ENCODE results near the gene FGD3. TPM values are rescaled to one million over a fixed set of nuclear protein-coding genes. Genes with fewer than 3 reads are reported as not detected.

Gene FGD3
- polyA plus RNA-seq, 1 donor from 2014 or later, result 86.1 TPM

DNA sequence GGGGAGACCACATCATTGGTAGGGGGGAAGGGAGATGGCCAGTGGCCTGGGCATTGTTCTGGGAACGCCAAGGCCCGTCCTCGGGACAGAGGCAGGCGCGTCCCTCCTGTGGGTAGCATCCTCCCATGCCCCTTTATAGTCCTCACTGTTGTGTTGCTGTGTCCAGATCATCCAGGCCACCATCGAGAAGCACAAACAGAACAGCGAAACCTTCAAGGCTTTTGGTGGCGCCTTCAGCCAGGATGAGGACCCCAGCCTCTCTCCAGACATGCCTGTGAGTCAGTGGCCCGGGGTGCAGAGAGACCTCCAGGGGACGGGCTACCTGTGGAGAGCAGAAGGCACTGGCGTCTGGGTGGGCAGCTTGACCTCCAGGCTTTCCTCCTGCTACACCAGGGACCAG is 72.8 kb downstream of the FGD3 start:
- no peak overlapping the region for H3K27ac Mint-ChIP-seq
- peaks cover 0 to 3% (median 0%) of the 10 kb centered on the region in 3 donors for H3K4me1 Mint-ChIP-seq
- no peaks in the 10 kb centered on the region for H3K9me3 Mint-ChIP-seq
- H3K27me3 Mint-ChIP-seq, result no peaks in the 10 kb centered on the region
- H3K4me3 Mint-ChIP-seq, result no peak overlapping the region
- peaks cover 8% of the 10 kb centered on the region for H3K36me3 Mint-ChIP-seq

DNA sequence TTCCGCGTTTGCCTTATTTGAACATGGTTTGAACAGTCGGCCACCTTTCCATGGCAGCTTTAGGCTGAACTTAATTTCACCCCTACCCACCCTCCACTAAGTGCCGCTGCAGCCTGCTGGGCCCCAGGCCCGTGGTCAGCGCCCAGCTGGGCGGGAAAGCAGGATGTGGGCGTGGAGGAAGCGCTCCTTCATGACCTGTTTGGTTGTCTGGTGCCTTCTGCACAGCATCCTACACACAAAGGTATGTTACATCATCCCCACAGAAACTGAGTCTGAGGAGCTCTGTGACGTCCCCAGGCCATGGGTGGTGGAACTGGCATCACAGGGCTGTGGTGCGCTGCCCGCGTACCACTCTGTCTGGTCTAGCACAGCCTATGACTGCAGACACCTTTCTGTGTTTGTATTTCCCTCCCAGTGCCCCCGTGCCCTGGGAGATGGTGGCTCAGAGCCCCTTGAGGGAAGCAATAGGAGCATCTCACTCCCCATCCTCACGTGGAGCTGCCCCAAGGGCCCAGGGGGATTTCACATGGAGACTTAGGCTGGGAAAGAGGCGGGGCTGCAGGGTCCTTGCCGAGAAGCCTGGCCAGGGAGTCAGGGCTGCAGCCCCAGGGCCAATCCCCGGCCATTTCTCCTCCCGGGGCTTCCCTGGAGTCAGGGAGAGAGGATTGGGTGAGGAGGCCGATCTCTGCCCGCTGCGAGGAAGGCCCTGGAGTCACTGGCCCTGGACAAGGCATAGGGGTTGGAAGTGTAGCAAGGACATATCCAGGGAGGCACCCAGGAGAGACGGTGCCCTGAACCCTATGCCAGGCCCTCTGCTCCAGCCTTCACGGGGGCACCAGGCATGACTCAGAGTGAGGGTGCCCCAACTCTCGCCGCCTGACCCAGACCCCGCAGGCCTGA is 73.7 kb downstream of the FGD3 start:
- Mint-ChIP-seq H3K27me3 (no peaks in the 10 kb centered on the region), H3K9me3 (no peaks in the 10 kb centered on the region), H3K4me3 (no peak overlapping the region), H3K27ac (peak overlapping the region in 1 of 3 donors; percentile 80), H3K4me1 (peaks cover 0 to 7% (median 0%) of the 10 kb centered on the region in 3 donors), H3K36me3 (peaks cover 8% of the 10 kb centered on the region)

DNA sequence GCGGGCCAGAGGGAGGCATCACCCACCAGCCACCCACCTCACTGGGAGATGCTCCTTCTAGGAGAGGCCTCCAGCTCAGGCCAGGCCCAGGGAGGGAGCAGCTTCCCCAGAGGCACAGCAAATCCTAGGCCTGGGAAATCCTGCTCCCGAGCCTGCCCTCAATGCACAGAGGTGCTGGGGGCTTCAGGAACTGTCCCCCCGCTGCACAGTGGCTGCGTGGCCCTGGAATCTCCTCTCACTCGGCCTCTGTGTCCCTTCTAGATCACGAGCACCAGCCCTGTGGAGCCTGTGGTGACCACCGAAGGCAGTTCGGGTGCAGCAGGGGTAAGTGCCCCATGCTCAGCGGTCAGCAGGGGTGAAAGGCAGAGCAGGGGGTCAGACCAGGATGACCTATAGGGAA is 74.7 kb downstream of the FGD3 start:
- H3K4me3 Mint-ChIP-seq, result no peak overlapping the region
- H3K27ac Mint-ChIP-seq, result peak overlapping the region in 2 of 3 donors; percentile 31 to 41
- peaks cover 8% of the 10 kb centered on the region for H3K36me3 Mint-ChIP-seq
- peaks cover 0 to 13% (median 6%) of the 10 kb centered on the region in 3 donors for H3K4me1 Mint-ChIP-seq
- no peaks in the 10 kb centered on the region for H3K9me3 Mint-ChIP-seq
- H3K27me3 Mint-ChIP-seq, result no peaks in the 10 kb centered on the region

DNA sequence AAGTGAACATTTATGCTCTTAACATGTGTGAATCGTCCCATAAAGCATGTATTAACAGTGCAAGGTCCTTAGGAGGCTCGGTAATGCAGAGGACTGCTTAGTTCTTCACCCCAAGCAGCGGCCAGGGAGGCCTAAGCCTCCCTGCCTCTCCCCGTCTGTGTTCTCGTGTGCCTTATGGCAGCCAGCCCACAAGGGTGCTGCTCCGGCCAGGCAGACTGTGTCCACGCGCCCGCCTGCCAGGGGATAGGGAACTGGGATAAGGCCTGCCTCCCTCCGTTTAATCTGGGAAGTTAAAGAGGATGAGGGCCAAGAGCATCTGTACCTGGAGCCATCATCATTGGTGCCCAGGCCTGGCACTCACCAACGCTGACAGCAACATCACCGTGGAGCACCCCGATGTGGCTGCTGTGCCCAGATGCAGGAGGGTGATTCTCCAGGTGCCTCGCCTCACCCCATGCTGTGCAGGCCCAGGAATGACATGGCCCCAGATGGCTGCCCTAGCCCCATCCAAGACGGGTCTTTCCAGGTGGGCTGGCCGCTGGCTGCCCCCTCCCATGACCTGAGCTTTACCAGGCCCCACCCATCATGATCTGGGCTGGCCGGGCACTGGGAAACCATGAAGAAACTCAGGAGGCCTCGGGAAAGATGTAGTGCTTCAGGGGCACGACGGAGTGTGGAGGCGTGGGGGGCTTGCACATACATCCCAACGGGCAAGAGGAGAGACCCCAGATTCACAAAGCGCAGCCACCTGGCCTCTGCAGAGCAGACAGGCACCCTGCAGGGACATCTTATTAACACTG is 75.6 kb downstream of the FGD3 start:
- H3K4me1 Mint-ChIP-seq, result peaks cover 7 to 20% (median 12%) of the 10 kb centered on the region in 3 donors
- no peaks in the 10 kb centered on the region for H3K9me3 Mint-ChIP-seq
- peaks cover 8% of the 10 kb centered on the region for H3K36me3 Mint-ChIP-seq
- H3K27ac Mint-ChIP-seq, result peak overlapping the region in 1 of 3 donors; percentile 41
- no peaks in the 10 kb centered on the region for H3K27me3 Mint-ChIP-seq
- H3K4me3 Mint-ChIP-seq, result no peak overlapping the region

DNA sequence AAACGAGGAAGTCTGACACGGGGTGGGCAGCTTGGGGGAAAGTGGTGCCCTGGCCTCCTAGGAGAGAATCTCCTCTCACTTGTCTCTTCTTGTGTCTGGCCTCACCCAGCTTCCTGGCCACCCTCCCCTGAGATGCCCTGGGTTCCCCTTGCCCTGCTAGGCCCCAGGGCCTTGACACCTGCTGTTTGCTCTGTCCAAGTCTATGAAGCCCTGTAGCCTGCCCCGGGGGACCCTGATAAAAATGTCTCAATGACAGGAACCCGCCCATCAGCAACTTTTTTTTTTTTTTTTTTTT is 76.1 kb downstream of the FGD3 start:
- Mint-ChIP-seq H3K4me1 (peaks cover 13 to 25% (median 16%) of the 10 kb centered on the region in 3 donors), H3K36me3 (peaks cover 9% of the 10 kb centered on the region), H3K27ac (peak overlapping the region in 1 of 3 donors; percentile 88)

DNA sequence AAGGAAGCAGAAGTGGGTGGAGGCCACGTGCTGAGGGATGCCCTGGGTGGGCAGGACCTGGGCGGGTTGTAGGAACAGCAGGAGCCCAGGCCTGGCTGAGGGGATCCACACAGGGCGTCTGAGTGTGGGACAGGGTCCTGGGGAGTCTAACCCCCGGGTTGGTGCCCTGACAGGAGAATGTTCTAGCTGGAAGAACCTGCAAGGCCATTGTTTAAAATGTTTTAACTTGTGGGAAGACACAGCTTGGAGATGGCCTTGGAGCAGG is 77.3 kb downstream of the FGD3 start:
- no peak overlapping the region for H3K27ac Mint-ChIP-seq
- H3K36me3 Mint-ChIP-seq, result peaks cover 3% of the 10 kb centered on the region
- H3K27me3 Mint-ChIP-seq, result no peaks in the 10 kb centered on the region
- H3K4me3 Mint-ChIP-seq, result peak overlapping the region in 1 of 4 donors; percentile 49
- H3K4me1 Mint-ChIP-seq, result peaks cover 20 to 31% (median 22%) of the 10 kb centered on the region in 3 donors
- no peaks in the 10 kb centered on the region for H3K9me3 Mint-ChIP-seq

More for the DNA sequence above, 76.1 kb downstream of the FGD3 start:
- no peaks in the 10 kb centered on the region for H3K9me3 Mint-ChIP-seq
- no peak overlapping the region for H3K4me3 Mint-ChIP-seq
- H3K27me3 Mint-ChIP-seq, result no peaks in the 10 kb centered on the region

DNA sequence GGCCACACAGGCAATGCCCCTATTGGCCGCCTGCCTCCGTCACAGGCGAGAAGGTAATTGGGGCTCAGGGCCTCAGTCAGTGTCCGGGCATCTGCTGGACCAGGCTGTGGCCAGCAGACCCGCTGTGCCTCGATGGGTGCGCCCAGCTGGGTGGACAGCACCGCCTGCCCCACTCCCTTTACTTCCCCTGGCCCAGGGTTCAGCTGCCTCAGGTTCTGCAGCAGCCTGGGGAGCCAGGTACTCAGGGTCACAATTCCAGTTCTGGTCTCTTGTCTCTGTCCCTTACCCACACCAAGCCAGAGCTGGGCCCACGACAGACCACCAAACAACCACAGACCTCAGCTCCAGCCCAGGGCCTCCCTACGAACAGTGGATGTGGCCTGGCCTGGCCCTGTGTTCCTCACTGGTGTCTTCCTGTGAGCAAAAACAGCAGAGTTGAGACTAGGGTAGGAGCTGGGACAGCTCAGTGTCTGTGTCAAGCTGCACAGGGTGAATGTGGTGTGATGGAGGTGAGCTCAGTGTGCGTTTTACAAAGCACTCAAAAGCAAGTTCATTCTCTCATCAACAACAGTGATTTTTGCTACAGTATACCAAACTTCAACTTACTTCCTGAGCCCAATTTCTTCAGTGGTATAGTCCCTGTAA is 77.8 kb downstream of the FGD3 start:
- Mint-ChIP-seq H3K27me3 (no peaks in the 10 kb centered on the region), H3K27ac (peak overlapping the region in 2 of 3 donors; percentile 20 to 86), H3K36me3 (peaks cover 5% of the 10 kb centered on the region), H3K4me3 (peak overlapping the region in 2 of 4 donors; percentile 51 to 58), H3K9me3 (no peaks in the 10 kb centered on the region), H3K4me1 (peaks cover 22 to 32% (median 24%) of the 10 kb centered on the region in 3 donors)

DNA sequence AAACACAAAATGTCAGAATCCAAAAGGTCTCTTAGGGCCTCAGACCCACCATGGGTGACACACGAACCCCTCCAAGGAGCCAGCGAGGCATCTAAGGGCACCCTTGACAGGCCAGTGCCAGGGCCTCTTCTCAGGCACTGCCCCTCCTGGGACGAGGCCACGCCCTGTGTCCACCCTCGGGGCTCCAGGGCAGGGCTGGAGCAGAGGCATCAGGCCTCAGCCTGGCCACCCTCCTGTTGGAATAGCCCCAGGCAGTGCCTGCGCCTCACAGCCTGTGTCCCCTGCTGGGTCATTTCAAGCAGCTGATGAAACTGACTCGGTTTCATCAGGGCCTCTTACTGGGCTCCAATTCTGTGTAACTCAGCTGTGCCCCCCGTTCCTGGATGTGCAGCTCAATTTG is 78.4 kb downstream of the FGD3 start:
- Mint-ChIP-seq H3K4me3 (no peak overlapping the region), H3K27me3 (no peaks in the 10 kb centered on the region), H3K36me3 (peaks cover 7% of the 10 kb centered on the region), H3K4me1 (peaks cover 22 to 34% (median 26%) of the 10 kb centered on the region in 3 donors), H3K9me3 (no peaks in the 10 kb centered on the region), H3K27ac (peak overlapping the region in 2 of 3 donors; percentile 20 to 86)

DNA sequence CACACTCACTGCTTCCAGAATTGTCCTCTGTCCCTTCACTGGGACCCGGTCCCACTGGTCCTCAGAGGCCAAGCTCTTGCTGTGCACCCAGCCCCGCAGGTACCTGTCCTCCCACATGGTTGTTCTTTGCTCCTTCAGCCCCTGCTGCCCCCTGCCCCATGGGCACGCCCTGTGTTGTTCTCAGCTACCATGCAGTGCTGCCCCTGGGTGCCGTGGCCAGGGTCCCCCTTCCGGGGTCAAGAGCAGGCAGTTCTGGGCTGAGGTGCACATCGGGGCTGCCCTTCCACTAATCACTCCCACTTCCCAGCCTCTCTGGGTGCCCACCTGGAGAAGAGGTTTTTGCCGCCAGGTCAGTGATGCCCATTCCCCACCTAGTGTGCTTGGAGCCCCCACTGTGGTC is 79.3 kb downstream of the FGD3 start:
- H3K4me3 Mint-ChIP-seq, result no peak overlapping the region
- no peaks in the 10 kb centered on the region for H3K27me3 Mint-ChIP-seq
- H3K36me3 Mint-ChIP-seq, result peaks cover 9% of the 10 kb centered on the region
- H3K4me1 Mint-ChIP-seq, result peaks cover 22 to 38% (median 30%) of the 10 kb centered on the region in 3 donors
- no peak overlapping the region for H3K27ac Mint-ChIP-seq
- no peaks in the 10 kb centered on the region for H3K9me3 Mint-ChIP-seq

DNA sequence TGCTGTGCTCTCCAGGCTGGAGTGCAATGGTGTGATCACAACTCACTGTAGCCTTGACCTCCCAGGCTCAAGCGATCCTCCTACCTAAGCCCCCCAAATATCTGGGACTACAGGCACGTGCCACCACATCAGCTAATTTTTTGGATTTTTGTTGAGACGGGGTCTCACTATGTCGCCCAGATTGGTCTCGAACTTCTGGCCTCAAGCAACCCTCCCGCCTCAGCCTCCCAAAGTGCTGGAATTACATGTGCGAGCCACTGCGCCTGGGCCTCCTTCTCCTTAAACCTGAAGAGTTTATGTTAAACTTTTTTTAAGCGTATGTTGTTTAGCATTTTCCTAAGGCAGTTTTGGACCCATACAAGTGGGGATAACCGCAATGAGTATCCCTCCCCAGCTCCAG is 80.4 kb downstream of the FGD3 start:
- Mint-ChIP-seq H3K4me1 (peaks cover 29 to 42% (median 30%) of the 10 kb centered on the region in 3 donors), H3K36me3 (peaks cover 10% of the 10 kb centered on the region), H3K9me3 (no peaks in the 10 kb centered on the region), H3K27me3 (no peaks in the 10 kb centered on the region), H3K27ac (peak overlapping the region; percentile 83 to 93 (median 92)), H3K4me3 (peak overlapping the region in 3 of 4 donors; percentile 63 to 87 (median 80))

DNA sequence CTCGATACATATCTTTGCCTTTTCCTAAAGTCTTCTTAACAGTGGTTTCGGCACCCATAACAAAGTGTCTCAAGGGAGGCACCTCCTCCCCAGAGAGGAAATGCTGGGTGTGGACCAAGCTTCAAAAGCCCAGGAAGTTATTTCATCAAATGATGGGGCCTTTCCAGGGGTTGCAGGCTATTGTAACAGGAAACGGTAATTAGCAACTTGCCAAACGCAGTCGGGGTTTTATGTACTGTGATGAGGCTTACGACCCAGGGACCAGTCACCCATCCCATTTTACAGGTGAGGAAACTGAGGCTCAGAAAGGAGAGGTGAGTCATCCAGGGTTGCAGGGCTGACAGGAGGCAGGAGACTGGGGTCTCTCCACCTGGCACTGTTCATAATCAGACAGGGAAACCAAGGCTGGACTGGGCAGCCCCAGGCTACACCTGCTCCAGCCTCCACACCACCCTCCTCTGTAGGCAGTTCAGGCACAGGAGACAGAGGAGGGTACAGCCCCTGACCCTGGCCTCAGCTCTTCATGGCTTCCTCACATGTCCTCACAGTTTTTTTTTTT is 81.2 kb downstream of the FGD3 start:
- Mint-ChIP-seq H3K4me3 (peak overlapping the region; percentile 63 to 87 (median 72)), H3K27me3 (no peaks in the 10 kb centered on the region), H3K4me1 (peaks cover 29 to 42% (median 30%) of the 10 kb centered on the region in 3 donors), H3K36me3 (peaks cover 10% of the 10 kb centered on the region), H3K9me3 (no peaks in the 10 kb centered on the region), H3K27ac (peak overlapping the region; percentile 83 to 92 (median 86))

DNA sequence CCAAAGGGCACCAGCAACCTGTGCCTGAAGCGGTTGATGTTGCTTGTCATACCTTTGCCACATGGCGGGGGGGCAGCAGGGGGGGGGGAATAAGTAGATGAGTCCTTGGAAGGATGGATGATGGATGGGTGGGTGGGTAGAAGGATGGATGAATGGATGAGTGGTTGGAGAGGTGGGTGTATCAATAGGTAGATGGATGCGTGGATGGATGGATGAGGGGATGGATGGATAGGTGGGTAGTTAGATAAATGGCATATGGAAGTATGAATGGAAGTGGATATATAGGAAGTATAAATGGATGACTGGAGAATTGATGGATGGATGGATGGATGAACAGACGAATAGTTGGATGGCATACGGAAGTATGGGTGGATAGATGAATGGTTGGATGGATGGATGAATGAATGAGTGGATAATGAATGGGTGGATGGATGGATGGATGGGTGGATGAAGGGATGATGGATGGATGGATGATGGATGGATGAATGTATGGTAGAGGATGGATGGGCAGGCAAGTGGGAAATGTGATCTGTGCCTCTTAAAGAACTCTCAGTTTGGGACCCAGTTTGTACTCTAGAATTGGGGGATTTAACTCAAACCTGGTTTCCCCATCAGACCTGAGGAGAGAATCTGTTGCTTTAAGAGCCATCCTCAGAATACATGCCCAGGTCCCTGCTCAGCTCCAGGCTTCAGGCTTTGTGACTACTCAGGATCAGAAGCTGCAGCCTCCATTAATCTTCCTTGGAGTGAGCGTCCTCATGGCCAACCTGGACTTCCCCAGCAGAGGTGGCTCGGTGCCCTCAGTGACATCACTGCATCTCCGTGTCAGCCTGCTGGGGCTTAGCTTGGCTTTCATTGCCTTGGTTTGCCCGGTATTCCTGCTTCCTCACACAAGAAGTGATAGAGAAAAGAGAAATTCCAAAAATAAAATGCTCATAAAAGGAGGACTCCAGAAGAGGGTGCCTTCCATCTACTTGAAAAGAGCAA is 83.6 kb downstream of the FGD3 start:
- Mint-ChIP-seq H3K27ac (peak overlapping the region in 2 of 3 donors; percentile 7 to 84), H3K4me1 (peaks cover 29 to 43% (median 33%) of the 10 kb centered on the region in 3 donors), H3K36me3 (peaks cover 10% of the 10 kb centered on the region), H3K27me3 (no peaks in the 10 kb centered on the region), H3K9me3 (no peaks in the 10 kb centered on the region), H3K4me3 (peak overlapping the region in 1 of 4 donors; percentile 2)

DNA sequence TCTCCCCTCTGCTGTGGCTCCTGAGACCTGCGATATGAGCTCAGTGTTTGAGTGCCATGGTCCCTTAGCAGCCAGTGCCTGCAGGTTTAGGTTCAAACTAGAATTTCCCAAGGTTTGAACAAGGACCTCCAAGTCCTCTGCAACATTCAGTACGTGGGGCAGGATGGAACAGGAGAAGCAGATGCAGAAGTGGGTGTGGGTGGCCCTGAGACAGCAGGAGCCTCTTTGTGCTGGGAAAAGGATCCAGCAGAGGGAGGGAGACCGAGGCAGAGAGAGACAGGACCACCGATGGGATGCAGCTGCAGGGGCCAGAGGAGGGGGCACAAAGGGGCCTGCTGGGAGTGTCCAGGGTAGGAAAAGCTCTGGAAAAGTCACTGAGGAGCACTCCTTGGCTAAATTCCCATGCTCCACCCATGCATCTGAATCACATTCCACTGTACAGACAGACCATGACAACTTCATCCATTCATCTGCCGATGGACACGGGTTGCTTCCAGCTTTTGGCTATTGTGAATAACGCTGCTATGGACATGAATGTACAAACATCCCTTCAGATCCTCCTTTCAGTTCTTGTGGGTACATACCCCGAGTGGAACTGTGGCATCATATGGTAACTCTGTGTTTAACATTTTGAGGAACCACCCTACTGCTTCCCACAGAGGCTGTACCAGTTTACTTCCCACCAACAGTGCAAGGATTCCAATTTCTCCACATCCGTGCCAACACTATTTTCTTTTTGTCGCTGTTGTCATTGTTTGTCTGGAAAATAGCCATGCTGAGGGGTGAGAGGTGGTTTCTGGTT is 84.5 kb downstream of the FGD3 start:
- peaks cover 10% of the 10 kb centered on the region for H3K36me3 Mint-ChIP-seq
- peak overlapping the region in 1 of 3 donors; percentile 16 for H3K27ac Mint-ChIP-seq
- H3K4me3 Mint-ChIP-seq, result no peak overlapping the region
- peaks cover 29 to 42% (median 33%) of the 10 kb centered on the region in 3 donors for H3K4me1 Mint-ChIP-seq
- H3K27me3 Mint-ChIP-seq, result no peaks in the 10 kb centered on the region
- no peaks in the 10 kb centered on the region for H3K9me3 Mint-ChIP-seq

All from IgD-negative memory B cell (primary cell).